Stimulated activated CD4-positive, alpha-beta T cell treated with anti-CD3 and anti-CD28 coated beads, TNF-alpha, amount 100 ng/mL, for 1 hour (primary cell): Measurements from ENCODE around the gene BMPR2.
"Not testable (repeated sequence)": the region's sequence is repeated elsewhere in the genome, so short reads cannot be mapped to it uniquely, and the experiment has no call there.

ENCODE experiments used
- DNase-seq, 3 donors: peaks; one replicate each; pipeline ENCODE4 v3.0.0-alpha.2; 2020; ENCODE audit warnings: low read depth in 3 of 3, low spot score in 1 of 3

BMPR2 gene

GRCh38 chr2:202519453-202519852 is 143.3 kb downstream of the BMPR2 start:
- DNase-seq = no peak

GRCh38 chr2:202521470-202521869 is 145.3 kb downstream of the BMPR2 start:
- no peak for DNase-seq

- DNase-seq = no peak
These were observed 153.3 kb downstream of the BMPR2 start for GRCh38 chr2:202529389-202529788.

- no peak for DNase-seq
These were observed 153.9 kb downstream of the BMPR2 start for GRCh38 chr2:202530038-202530437.

GRCh38 chr2:202535290-202535689 is 159.2 kb downstream of the BMPR2 start:
- DNase-seq = not testable (repeated sequence)

- no peak for DNase-seq
These were observed 165.0 kb downstream of the BMPR2 start for GRCh38 chr2:202541137-202541536.

- DNase-seq = no peak
These were observed 166.0 kb downstream of the BMPR2 start for GRCh38 chr2:202542142-202542541.

- DNase-seq = no peak
These were observed 169.4 kb downstream of the BMPR2 start for GRCh38 chr2:202545523-202545922.

GRCh38 chr2:202545931-202546330 is 169.8 kb downstream of the BMPR2 start:
- no peak for DNase-seq

GRCh38 chr2:202546499-202547141 is 170.5 kb downstream of the BMPR2 start:
- not testable (repeated sequence) for DNase-seq

GRCh38 chr2:202548240-202548639 is 172.1 kb downstream of the BMPR2 start:
- no peak for DNase-seq

- not testable (repeated sequence) for DNase-seq
These were observed 174.9 kb downstream of the BMPR2 start for GRCh38 chr2:202551000-202551399.

GRCh38 chr2:202555356-202555755 is 179.2 kb downstream of the BMPR2 start:
- DNase-seq = no peak

- DNase-seq = no peak
These were observed 184.1 kb downstream of the BMPR2 start for GRCh38 chr2:202560200-202560599.

- no peak for DNase-seq
These were observed 188.1 kb downstream of the BMPR2 start for GRCh38 chr2:202564226-202564625.

GRCh38 chr2:202566286-202566685 is 190.2 kb downstream of the BMPR2 start:
- no peak for DNase-seq

GRCh38 chr2:202574541-202574940 is 198.4 kb downstream of the BMPR2 start:
- DNase-seq = no peak

GRCh38 chr2:202575194-202575593 is 199.1 kb downstream of the BMPR2 start:
- DNase-seq = not testable (repeated sequence)

- no peak for DNase-seq
These were observed 201.4 kb downstream of the BMPR2 start for GRCh38 chr2:202577250-202578183.

- DNase-seq = not testable (repeated sequence)
These were observed 206.7 kb downstream of the BMPR2 start for GRCh38 chr2:202582846-202583245.

GRCh38 chr2:202583709-202584219 is 207.6 kb downstream of the BMPR2 start:
- DNase-seq = no peak
